ENCODE measurements around the gene DMD.
A peak's percentile ranks its signal among the peaks of the same experiment; 100 is the strongest.
"Not testable (repeated sequence)": the region's sequence is repeated elsewhere in the genome, so short reads cannot be mapped to it uniquely, and the experiment has no call there.

DMD gene

DNA sequence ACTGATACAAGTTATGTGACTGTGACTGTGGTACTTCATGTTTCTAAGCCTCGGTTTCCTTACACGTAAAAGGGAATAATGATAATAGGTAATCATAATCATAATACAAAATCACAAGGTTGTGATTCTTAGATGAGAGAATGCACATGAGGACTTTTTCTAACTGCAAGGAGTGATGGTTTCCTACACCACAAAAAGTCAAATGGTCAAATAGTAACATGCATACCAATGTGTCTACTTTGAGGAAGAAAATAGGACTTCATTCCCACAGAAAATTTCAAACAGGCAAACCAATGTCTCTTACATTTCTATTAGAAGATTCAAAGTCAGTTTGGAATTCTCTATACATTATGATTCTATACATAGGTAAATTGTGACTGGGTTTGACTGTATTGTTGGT is 1770.8 kb downstream of the DMD start:
- peak; percentile 3 for DNase-seq (ENCODE audit: low read depth, low spot score)

DNA sequence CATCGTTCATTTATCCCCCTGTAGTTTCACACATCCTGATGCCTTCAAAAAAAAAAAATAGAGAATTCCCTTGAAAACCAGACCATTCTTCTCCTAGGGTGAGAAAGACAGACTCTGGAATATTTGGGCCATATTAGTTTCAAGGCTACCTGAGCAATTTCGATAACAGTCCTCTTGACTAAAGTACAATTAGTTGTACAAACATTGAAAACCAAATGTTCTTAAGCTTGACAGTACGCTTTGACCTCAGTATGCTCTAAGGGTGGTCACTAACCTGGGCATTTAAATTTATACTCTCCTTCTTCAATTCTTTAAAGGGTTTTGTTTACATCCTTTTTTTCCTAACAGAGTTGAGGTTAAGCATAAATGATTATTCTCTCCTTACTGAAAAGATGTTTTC is 1774.9 kb downstream of the DMD start:
- no peak for DNase-seq (ENCODE audit: low read depth, low spot score)

DNA sequence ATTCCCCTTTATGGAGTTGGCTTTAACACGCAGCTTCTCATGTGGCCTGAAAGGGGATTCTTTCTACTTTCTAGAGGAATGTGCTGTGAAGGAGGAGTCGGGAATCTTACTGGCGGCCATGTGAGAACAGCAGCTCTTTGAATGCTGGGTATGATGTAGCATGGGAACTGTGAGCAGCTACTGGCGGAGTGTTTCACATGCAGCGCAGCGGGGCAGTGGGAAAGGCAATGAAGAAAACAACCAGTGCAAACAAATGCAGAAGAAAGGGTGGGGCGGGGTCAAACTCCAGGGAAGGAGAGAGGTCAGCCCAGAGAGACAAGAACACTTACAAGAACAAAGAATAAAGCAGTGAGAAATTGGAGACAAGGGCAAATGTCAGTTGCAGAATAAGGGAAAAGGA is 1775.8 kb downstream of the DMD start:
- DNase-seq (ENCODE audit: low read depth, low spot score) = peak; percentile 50

DNA sequence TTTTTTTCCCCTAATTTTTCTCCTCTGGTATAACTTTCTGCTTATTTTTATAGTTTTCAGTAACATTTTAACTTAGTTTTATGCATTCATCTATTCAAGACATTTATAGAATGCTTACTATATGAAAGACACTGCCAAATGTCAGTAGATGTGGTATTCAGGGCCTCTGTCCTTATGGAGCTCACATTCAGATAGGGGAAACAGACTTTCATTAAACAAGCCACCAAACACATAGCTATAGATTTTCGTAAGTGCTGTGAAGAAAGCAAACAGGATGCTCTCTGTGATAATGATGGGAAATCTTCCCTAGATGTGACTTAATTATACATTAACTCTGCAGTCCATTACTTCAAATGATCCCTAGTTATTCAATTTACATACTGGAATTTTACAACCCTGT is 1777.5 kb downstream of the DMD start:
- no peak for DNase-seq (ENCODE audit: low read depth, low spot score)

DNA sequence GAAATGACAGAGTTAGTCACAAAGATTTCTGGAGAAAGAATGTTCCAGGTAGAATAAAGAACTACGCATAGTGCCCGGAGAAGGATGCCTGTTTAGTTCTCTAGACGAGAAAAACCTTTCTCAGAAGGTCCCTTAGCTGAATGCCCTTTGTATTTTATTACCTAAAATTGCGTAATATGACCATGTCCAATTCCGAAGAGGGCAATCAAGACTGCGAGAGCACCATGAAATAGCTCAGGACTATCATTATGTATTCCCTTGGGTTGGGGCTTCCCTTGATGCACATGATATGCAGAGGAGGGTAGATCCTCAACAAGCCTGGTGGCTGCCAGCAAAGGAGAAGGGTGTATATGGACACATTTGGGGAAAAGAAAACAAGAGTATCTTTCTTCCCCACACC is 1781.4 kb downstream of the DMD start:
- no peak for DNase-seq (ENCODE audit: low read depth, low spot score)

DNA sequence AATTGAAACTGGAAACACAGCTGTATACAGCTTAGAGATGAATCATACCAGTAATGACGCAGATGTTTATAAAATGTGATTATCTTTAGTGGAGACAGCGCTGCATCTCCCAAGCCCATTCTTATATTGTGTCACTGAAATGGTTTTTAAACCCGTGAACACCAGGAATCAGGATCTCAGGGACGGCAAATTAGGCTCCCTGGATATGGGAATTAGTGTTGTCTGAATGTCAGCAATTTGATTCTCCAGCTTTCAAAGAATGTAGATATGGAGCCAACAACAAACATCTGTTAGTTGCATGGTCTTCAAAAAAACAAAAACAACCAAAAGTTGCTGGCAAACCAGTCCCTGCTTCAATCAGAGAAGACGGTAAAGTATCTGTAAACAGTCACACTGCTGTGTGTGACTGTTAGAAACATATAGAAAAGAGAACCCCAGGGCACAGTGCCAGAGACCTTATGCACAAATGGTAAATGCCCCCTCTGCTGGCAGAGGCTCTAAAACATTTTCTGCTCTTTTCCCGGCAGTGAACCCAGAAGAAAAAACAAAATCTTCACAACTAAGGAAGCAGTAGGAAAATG is 1787.7 kb downstream of the DMD start:
- peak; percentile 47 for DNase-seq (ENCODE audit: low read depth, low spot score)

DNA sequence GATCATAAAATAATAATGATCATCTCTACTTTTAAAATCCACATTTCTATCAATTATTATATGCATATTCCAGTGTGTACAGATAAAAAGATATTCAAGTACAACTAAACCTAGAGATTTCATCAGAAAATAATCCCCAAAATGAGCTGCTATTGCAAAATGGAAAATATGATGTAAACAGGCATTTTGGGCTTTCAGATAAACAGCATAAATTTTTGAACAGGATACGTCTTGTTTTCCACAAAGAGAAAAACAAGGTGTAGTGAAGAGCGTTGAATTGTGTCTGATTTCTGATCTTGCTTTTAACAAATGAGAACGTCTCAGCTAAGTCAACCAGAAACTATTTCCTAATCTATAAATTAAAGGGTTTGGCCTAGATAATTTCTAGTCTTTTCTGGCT is 1789.9 kb downstream of the DMD start:
- no peak for DNase-seq (ENCODE audit: low read depth, low spot score)

DNA sequence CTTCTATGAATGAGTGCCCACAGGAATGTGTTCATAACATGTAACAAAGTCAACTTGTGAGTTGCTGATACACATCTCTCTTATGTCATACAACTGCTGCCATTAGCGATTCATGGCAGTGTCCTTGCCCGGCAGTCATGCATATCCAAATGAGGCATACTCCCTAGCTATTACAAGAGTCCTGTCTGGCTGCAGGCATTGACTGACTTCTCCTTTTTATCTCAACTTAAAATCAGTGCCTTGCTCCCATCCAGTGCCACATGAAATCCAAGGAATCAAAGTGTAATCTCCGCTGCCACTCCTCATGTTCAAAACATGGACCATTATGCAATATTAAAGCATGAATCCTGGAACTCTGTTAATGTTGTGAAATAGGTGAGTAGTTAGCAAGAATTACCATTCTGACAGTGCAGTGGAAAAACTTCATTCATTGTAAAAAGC is 1790.6 kb downstream of the DMD start:
- no peak for DNase-seq (ENCODE audit: low read depth, low spot score)

DNA sequence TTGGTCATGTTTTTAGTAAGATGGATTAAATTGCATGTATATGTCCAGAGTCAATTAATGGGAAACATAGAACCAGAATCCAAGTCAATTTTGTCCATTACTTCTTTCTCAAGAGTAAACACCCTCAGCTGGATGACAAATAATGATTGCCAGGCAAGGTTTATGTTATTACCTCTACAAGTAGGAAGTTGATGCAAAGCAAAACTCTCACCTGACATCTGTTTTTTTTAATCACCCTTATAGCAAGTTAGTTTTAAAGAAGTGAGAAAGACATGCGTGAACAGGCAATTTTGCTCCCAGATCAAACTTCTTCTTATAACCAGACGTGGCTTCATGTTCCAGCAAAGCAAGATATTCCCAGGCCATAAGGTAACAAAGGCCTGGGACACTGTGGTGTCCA is 1791.0 kb downstream of the DMD start:
- DNase-seq (ENCODE audit: low read depth, low spot score) = no peak

DNA sequence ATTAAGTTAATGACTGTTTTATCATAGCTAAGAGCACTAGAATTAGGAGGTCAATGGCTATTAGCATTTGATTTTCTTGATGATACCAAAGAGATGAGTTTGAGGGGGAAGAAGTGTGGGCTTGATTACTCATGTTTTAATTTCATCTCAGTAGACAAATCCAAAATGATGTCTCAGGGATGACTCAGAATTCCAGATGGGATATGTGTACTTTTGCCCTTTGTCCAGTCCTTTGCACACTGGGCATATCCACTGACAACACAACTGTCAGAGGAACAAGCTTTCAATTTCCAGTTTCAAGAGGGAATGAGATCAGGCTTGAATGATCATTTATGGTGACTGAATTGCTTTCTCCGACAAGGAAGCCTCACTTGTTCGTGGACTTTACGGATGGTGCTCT is 1814.2 kb downstream of the DMD start:
- peak; percentile 6 for DNase-seq (ENCODE audit: low read depth, low spot score)

DNA sequence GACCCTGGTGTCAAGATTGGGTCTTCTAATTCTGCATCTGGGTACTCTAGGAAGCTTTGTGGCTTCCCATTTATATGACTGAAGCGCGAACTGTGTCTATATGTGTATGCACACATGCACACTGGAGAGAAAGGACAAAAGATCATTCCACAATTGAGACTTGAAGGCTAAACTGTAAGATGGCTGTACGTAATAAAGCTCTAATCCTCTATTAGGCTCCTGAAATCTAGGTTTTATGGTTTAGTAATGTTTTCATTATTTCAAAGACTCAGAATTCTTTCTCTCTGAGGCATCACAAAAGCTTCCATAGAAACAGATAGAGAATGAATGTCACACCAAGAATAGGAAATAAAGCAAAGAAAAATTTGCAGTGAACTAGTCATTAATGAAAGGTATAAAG is 1818.8 kb downstream of the DMD start:
- DNase-seq (ENCODE audit: low read depth, low spot score) = peak; percentile 8

DNA sequence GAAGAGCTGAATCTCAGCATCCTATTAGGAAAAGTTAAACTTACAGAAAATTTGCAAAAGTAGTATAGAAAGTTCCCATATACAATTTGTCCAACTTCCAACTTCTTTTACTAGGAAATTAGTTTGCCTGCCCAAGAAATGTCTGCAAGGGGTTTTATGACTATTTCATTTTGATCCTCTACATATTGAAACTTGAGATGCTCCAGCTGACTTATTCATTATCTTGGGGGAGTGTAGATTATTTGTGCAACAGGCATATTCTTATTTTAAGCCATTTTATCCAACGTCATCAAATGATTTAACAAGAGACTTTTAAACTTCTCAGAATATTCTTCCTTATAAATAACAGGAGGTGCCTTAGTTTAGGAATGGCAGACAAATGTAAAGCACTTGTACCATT is 1822.4 kb downstream of the DMD start:
- DNase-seq (ENCODE audit: low read depth, low spot score) = no peak

DNA sequence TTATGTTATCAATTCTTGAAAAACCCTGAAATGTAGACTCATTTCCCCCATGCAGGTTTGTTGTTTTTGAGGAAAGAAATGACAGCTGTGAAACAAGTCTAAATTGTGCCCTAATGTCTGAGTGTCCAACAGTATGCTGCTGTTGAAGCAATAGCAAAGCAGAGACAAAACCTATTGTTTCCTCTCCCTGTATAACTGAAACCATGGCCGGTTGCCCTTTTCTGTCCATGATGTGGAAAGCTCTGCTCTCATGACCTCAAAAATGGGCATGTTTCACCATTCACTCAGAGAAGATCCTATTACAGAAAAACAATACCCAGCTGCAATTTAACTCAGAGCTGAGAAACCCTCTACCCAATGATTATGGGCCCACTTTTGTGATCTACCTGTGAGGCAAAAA is 1826.9 kb downstream of the DMD start:
- DNase-seq (ENCODE audit: low read depth, low spot score) = no peak

DNA sequence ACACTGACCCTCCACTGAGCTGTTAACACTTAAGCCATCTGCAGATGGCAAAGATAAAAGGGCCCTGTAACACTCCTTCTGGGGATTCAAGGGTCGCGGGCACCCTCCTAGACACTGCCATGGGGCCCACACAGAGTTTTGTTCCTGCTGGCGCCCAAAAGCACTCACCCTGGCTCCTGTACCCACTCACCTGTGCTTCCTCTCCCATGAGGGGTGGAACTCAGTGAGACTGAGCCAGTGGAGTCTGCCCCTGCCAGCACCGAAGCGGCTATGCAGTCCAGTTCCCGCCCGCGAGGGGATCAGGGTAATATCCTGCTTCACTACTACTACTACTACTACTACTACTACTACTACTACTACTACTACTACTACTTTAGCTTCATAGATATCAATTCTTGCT is 1827.4 kb downstream of the DMD start:
- DNase-seq (ENCODE audit: low read depth, low spot score) = no peak

DNA sequence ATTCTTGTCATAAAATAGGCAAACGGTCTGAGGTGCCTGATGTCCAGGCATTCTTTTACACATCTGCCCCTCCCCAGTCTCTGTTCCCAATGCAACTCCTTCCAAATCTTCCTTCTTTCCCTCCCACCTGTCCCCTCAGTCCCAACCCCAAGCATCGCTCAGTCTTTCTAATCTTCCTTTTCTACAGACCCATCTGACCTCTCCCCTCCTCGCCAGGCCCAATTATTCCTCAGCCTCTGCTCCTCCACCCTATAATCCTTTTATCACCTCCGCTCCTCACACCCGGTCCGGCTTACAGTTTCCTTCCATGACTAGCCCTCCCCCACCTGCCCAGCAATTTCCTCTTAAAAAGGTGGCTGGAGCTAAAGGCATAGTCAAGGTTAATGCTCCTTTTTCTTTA is 1832.4 kb downstream of the DMD start:
- DNase-seq (ENCODE audit: low read depth, low spot score) = not testable (repeated sequence)

DNA sequence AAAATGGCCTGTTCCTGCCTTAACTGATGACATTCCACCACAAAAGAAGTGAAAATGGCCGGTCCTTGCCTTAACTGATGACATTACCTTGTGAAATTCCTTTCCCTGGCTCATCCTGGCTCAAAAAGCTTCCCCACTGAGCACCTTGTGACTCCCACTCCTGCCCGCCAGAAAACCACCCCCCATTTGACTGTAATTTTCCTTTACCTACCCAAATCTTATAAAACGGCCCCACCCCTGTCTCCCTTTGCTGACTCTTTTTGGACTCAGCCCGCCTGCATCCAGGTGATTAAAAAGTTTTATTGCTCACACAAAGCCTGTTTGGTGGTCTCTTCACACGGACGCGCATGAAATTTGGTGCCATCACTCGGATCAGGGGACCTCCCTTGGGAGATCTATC is 1833.5 kb downstream of the DMD start:
- DNase-seq (ENCODE audit: low read depth, low spot score) = not testable (repeated sequence)

DNA sequence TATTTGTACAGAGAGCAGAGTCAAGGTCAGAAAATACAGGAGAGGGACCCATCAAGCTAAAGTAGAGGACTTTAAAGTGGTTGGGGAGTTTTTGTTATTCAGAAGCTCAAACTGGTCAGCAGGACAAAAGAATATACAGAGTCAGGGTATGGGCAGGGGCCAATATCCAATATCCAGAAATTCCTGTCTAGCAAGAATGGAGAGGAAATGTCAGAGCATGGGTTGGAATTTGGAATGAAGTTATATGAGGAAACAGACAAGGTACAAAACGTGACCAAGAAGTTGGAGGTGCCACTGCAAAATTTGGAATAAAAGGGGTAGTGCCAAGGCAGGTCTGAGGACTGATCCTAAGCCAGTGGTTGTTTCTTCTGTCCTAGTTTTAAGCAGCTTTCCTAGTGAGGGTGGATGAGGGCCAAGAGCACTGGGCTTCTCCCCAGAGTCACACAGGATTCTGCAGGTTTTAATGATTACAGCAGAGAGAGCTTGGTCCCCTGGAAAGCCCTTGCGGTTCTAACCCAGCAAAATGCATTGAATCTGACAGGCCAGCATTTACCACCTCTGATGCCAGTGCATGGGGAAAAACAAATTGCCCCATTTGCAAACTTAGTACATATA is 1834.8 kb downstream of the DMD start:
- DNase-seq (ENCODE audit: low read depth, low spot score) = peak; percentile 32

DNA sequence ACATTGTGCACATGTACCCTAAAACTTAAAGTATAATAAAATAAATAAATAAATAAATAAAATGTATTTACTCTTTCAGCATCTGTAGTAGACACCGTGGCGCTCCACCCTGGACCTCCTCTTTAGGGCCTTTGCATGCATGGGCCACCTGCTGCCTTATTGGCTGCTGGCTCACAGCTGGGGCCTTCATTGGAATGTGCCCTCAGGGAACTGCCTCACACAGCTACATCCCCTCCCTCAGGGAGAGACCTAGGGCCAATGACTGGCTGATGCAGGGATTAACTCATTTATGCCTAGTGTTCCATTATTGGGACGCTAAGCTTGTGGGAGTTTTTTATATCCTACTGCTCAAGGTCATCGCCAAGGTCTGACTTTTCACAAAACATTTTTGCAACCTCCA is 1836.6 kb downstream of the DMD start:
- no peak for DNase-seq (ENCODE audit: low read depth, low spot score)

DNA sequence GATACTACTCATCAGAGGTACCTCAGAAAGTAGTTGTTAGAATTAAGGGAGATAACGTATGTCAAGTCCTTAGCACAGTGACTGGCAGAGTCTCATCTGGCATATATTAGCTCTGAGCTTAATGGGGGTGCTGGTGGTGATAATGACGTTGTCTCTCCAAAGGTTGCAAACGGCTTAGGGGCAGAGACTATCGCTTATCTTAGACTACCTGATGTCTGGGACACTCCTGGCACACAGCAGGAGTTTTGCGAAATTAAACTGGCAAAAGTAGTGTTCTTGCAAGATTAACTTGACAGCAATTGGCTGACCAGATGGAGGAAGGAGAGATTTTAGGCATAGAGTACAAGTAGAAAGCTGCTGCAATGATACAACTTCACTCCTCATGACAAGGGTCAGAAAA is 1839.4 kb downstream of the DMD start:
- DNase-seq (ENCODE audit: low read depth, low spot score) = no peak

DNA sequence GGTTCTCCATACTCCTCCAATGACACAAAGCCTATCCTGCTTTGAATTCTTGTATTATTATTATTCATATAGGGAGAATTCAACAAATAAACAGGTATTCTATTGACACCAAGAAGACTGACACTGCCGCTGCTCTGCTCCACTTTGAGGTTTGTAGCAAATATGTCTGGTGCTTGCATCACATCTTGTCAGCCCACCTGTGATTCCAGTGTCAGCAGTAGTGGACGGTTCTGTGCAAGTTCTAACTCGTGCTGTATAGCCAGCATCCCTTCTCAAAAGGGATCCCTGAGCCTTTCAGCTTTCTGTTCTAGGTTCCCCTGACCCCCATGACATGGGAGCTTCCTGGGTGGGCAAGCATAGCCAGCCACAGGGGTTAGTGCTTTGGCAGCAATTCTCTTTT is 1843.5 kb downstream of the DMD start:
- no peak for DNase-seq (ENCODE audit: low read depth, low spot score)

DNA sequence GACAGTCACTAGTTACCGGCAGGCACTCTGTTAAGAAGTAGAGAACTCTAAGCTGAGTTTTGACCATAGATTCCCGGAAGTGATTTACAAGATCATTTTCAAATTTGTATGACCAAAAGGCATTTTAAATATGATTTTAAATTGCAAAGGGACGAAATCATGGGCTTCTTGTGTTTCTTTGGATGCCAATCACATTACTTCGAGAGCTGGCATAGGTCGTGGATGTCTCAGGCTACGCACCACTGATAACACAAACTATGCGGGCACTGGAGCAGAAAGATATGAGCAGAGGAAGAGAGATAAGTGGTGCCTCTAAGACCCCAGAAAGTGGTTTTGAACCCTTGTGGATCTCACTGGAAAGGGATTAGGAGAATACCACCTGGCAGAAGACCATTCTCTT is 1845.3 kb downstream of the DMD start:
- peak; percentile 17 for DNase-seq (ENCODE audit: low read depth, low spot score)

DNA sequence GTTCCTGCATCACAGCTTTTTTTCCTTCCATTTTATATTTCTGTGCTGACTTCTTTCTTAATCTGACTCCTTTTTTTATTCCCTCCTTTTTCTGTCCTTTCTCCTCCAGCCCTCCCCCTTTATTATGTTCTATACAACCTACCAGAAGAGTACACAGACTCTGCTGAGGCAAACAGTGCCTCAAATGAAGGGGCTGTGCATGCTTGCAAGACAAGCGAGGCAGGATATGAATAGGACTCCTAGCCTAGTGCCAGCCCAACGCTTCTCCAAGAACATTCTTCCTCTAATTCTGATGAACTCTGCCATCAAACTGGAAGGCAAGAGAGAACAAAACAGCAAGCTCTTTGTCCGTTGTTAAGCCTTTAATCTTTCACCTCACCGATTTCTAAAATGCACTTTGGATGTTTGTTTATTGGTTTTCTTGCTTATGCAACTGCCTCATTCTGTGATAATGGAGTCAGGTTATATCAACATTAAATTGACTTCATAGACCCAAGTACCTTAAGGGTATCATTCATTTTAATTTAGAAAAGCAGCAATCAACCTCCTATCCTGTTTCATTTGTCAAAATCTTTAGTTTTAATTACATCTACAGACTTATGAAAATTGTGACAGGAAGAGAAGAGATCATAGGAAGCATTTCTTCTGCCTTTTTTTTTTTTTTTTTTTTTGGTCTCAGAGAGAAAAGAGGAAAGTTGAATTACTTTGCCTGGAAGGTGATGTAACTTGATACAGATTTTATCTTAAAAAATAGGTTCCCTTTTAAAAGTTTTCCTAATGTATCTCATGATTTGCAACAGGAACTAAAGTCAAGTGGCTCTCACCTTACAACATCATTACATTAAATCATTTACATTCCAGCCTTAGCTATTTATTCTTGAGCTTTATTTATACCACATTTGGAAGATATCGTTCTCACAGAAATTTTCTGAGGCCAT is 1854.8 kb downstream of the DMD start:
- DNase-seq (ENCODE audit: low read depth, low spot score) = no peak
